ENCODE data around the gene NUP214.

DNA sequence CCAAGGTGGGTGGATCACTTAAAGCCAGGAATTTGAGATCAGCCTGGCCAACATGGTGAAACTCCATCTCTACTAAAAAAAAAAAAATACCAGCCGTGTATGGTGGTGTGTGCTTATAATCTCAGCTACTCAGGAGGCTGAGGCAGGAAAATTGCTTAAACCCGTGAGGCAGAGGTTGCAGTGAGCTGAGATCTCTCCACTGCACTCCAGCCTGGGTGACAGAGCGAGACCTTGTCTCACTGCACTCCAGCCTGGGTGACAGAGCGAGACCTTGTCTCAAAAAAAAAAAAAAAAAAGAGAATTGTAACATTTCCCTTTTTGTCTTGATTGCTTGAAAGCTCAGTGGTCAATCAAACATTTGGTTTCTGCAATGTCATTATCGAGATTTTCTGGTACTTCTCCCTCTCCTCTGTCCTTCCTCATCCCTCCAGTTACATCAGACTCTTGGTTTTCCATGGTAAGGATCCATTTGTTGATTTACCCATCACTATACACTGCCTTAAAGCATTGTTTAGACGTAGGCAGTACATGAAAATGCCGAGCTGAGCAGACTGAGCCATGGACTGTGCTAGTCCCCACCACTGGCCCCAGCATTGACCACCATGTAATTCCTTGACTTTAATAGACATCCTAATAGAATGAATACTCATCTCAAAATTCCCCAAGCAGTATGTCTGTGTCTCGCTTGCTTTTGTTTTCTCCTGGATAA is 40.6 kb upstream of the NUP214 start:
- TF ChIP-seq EP300 (IDR thresholded peaks at IDR 0.05): no peak
- TF ChIP-seq, protein P1, sequence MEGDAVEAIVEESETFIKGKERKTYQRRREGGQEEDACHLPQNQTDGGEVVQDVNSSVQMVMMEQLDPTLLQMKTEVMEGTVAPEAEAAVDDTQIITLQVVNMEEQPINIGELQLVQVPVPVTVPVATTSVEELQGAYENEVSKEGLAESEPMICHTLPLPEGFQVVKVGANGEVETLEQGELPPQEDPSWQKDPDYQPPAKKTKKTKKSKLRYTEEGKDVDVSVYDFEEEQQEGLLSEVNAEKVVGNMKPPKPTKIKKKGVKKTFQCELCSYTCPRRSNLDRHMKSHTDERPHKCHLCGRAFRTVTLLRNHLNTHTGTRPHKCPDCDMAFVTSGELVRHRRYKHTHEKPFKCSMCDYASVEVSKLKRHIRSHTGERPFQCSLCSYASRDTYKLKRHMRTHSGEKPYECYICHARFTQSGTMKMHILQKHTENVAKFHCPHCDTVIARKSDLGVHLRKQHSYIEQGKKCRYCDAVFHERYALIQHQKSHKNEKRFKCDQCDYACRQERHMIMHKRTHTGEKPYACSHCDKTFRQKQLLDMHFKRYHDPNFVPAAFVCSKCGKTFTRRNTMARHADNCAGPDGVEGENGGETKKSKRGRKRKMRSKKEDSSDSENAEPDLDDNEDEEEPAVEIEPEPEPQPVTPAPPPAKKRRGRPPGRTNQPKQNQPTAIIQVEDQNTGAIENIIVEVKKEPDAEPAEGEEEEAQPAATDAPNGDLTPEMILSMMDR (IDR thresholded peaks at IDR 0.05): no peak
- no peak for TF ChIP-seq POLR2A (IDR thresholded peaks at IDR 0.05)
